HG02870 (cell line): ENCODE measurements around the gene PRKCA.
"Not testable (repeated sequence)": the region's sequence is repeated elsewhere in the genome, so short reads cannot be mapped to it uniquely, and the experiment has no call there.

Source experiments
- ATAC-seq: cut with Tn5 transposase; IDR thresholded peaks from one replicate; pipeline ENCODE4 v1.9.1; 2021; ENCODE audit warnings: mild to moderate bottlenecking, moderate library complexity; ENCODE audit not compliant: unreplicated experiment

Gene PRKCA

DNA sequence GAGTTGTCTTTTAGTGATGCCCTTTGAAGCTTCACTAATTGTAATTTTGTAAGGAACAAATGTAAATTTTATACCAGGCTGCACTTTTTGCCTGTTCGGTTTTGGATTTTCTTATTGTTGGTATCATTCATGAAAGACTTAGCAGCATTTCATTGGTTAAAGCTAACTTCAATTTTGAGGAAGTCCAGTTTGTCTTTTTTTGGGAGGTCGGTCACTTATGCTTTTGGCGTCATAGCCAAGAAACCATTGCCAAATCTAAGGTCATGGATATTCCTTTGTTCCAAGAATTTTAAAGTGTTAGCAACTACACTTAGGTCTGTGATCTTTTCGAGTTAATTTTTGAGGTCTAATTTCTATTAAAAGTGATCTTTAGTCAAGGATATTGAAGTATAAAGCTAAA lies 77.1 kb downstream of the PRKCA start:
- ATAC-seq, result no peak

DNA sequence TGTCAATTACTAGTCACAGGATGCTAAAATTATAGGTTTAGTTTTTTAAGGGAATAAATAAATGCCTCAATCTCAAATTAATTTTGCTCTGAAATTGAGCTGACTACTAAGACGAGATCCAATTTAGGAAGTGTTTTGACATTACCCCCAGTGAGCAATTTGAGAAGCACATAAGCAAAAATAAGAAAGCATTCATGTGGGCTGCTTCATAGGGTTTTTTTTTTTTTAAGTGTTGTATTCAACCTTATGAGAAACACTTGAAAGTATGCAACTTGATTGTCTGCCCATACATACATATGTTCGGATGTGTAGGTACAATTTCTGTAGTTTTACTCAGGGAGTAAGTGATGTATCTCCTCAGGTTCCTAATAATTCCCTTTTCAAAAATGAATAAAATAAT lies 77.6 kb downstream of the PRKCA start:
- no peak for ATAC-seq

DNA sequence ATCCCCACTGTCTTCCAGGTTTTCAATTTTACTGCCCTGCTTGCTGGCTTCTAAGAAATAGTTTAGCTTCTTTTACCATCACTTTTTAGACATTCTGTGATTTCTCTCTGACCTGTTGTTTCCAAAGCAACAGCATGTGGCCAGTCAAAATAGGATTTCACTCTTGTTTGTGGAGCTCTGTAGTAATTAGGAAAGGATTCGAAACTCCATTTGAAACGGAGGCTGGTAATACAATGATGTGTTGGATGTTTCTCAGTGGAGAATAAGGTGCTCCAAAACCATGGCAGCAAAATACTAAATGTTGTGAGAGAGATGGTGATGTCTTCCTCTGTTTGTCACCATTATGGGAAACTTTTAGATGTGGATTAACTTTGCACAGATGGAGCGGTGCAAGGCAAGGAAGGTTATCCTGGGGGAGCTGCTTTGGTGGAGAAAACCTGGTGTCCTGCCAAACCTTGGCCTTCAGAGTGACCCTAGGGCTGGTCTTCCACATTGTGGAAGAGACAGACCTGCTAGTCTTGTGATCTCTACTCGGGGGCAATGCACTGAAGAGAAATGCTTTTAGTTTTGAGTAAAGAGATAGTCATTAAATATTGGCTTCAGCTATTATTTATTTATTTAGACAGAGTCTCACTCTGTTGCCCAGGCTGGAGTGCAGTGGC lies 79.4 kb downstream of the PRKCA start:
- no peak for ATAC-seq

DNA sequence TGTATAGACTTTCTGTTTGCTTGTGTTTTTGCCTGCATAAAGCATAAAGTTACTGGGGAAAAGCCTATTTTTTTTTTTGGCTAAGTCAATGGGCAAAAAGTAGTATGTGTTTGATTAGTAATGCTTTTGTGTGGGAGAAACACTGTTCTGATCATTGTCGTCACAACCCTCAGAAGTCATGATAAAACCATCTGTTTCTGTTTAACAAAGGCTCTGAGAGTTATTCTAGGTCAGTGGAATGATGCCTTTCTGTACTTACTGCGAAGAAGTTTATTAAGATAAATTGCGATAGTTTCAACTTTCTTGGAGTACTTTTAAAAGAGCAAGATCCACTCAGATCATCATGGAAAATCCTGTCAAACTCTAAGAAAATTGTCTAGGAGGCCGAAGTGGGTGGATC lies 80.9 kb downstream of the PRKCA start:
- ATAC-seq, result no peak

DNA sequence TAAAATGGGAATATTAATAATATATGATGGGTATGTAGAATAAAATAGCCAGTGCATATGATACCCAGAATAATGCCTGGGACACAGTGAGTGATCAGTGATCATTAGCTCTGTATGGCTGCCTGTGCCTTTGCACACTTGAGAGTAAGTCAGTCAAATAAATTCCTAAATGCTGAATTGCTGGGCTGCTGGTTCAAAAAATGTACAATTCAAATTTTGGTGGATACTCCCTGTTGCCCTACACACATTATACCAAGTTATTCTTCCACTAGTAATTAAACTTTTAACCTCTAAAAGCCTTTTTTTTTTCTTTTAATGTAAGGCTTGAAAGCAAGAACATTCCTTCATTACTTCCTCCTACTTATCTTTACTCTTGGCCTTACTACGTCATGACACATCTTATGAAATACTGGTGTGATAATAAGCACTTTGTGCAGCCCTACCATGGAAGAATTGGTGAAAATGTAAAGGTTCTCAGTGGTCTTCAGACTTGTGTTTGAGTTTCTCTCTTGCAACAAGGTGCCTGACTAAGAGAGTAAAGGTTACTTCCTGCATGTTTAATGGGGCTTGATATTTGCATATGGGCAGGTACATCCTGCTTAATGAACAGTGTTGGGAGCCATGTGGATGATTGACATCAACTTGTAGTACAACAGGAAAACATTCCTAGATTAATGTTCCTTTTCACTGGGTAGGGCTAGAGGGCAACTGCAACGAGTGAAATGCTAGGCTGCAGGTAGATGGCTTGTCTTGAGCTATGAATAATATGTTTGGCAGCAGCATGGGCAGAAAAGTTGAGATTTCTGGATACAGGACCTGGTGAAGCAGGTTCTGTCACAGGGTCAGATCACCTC lies 84.3 kb downstream of the PRKCA start:
- ATAC-seq, result no peak

DNA sequence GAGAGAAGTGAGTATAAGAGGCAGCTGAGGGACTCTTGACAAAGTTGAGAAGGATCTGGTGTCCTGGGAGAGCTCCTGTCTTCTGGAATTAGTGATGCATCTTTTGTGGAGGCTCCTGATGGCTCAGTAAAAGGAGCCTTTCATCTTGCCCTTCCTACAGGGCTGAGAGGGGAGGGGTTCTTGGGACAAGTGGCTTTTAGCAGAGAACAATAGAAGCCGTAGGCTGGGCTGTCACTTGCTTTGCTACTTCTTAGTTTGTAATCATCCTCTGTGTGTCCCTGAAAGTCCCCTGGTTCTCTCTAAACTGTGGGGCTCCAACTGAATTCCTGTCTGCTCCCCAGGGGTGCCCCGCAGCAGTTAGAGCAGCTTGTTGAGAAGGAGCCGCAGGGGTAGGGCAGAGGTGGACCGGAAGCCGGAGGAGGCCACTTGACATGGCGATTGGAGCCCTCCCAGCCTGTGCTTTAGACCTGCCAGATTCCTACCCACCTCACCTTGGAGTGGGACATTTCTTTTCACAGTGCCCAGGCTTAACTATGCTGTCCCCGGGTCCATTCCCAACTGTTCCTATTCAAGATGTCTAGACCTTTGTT lies 85.1 kb downstream of the PRKCA start:
- ATAC-seq, result no peak

DNA sequence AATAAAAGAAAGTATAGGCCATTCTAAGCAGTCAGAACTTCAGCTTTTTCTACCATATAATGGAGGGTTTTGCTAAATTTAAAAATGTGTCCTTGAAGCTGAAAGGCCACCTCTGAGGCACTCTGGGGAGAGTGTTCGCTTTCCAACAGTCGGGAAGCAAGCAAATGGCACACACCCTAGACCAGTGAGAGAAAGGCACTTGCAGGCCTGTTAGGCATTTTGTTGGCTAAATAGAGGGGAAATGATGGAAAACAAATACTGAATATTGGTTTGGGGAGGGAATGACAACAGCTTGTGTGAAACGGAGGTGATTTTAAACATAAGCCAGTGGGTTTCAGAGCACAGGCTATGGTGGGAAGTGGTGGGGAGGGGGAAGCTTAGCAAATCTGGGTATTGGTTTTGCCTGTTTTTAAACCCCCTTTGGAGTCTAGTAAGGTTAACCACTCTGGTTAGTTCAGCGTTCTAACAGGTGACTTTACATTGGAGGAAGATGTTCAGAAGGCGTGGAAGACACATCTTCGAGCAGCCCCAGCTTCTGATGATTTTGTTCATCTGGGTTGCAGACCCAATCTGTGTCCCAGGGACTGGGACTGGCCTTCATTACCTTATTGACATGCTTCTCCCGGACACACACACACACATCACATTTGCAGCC lies 90.5 kb downstream of the PRKCA start:
- no peak for ATAC-seq

DNA sequence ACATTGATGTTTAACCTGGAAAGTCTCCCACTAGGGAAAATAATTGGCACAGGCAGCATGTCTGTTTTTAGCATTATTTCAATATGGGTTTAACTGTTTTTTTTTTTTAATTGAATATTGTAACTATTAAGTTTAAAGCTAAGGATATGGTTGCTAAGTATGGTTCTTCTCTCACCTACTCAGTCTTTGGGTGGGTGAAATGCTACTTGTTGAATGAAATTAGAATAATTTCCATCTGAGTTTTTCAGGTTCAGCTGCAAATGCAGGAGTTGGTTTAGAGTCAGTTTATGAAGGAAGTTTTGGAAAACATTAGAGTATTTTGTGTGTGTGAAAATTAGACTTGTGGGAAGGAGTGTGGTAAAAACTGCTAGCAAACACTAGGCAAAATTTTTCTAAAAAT lies 93.5 kb downstream of the PRKCA start:
- ATAC-seq, result no peak

DNA sequence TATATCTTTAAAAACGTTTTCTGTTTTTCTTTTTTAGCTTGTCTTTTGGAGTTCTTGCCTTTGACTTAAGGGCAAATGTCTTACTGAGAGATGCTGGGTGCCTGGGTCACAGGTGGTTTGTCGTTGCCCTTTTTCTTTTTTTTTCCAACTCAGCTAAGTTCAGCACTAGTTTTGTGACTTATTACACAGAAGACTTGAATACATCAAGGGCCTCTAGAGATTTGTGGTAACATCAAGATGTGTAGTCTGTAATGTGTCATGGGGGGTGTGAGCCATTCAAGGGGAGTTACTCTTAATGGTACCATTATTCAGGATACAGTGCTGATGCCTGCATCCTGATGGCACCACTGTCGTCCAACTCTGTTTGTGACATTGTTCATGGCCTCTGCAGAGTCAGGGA lies 95.1 kb downstream of the PRKCA start:
- ATAC-seq, result no peak

DNA sequence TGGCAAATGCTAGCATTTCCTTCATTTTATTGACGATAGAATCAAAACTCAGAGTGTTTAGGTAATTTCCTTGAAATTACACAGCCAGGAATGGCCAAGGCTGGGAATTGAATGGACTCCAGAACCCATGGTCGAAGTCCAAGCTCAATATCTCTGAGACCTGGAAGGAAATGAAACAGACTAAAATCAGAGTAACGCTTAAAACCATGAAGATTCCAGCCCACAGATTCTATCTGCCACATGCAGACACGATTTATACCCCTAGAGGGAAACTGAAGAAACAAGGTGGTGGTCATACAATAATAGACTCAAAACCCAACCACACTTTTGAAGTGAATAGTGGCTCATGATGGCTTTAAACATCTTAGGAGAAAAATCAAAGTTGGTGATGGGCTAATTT lies 95.6 kb downstream of the PRKCA start:
- ATAC-seq, result no peak

DNA sequence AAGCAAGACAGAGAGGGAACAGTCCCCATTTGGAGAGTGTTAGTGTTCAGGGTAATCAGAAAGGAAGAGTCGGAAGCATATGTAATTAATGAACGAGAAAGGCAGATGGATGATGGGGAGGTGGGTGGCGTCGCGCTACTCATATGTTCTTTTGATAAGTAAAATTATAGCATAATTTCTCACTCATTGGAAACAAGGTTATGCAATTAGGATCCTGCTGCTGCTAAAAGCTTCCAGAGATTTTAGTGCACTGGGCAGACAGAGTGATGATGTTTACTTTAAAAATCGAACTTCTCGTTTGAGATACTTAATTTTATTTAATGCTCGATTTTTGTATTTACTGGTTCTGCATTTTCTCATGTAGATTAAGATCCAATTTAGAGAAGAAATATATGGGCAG lies 96.2 kb downstream of the PRKCA start:
- no peak for ATAC-seq

DNA sequence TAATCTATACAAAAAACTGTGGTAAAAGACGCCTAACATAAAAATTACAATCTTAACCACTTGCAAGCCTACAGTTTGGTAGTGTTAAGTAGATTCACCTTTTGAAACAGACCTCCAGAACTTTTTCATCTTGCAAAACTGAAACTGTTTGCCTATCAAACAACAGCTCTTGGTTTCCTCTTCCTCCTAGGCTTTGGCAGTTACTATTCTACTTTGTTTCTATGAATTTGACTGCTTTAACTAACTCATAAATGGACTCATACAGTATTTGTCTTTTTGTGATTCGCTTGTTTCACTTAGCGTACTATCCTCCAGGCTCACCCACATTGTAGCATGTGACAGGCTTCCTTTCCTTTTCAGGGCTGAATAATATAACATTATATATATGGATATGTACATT lies 97.0 kb downstream of the PRKCA start:
- no peak for ATAC-seq

DNA sequence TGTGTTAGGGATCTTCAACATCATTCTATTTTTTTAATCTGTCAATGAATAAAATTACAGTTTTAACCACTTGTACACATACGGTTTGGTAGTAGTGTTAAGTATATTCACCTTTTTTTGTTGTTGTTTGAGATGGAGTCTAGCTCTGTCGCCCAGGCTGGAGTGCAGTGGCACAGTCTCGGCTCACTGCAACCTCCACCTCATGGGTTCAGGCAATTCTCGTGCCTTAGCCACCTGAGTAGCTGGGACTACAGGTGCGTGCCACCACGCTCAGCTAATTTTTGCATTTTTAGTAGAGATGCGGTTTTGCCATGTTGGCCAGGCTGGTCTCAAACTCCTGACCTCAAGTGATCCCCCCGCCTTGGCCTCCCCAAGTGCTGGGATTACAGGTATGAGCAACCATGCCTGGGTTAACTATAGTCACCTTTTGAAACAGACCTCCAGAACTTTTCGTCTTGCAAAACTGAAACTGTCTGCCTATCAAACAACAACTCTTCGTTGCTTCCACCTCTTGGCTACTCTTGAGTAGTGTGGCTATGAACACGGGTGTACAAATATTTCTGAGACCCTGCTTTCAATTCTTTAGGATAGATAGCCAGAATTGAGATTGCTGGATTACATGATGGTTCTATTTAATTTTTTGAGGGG lies 97.8 kb downstream of the PRKCA start:
- ATAC-seq, result not testable (repeated sequence)

DNA sequence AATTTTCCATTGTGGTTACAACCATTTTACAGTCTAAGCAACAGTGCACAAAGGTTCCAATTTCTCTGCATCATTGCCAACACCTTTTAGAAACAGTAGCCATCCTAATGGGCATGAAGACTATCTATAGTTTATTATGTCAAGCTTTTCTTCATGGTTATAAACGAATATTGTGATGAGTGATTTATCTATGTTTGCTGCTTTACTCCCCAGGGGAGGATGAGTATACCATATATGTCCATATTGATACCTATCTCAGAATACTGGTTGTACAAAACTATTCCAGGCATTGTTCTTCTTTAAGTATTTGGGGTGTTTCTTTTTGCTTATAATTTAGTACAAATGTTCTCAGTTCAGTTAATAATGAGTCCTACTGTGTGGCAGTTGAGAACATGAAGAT lies 98.3 kb downstream of the PRKCA start:
- no peak for ATAC-seq

DNA sequence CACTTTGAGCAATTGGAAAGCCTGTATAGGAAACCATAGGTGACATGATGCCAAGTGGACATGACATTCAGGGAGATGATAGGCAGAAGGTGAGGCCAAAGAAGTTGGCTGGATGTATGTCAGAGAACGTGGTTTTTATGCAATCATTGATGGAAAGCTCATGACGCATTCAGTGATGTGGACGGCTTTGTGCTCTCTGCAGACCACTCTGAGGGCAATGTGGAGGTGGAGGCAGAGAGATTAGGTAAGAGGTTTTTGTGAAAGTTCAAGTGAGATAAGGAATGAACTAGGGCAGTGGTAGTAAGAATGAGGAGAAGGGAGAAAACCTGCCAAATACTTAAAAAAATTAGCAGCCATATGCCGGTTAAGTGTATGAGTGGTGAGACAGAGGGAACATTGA lies 99.0 kb downstream of the PRKCA start:
- ATAC-seq, result no peak

DNA sequence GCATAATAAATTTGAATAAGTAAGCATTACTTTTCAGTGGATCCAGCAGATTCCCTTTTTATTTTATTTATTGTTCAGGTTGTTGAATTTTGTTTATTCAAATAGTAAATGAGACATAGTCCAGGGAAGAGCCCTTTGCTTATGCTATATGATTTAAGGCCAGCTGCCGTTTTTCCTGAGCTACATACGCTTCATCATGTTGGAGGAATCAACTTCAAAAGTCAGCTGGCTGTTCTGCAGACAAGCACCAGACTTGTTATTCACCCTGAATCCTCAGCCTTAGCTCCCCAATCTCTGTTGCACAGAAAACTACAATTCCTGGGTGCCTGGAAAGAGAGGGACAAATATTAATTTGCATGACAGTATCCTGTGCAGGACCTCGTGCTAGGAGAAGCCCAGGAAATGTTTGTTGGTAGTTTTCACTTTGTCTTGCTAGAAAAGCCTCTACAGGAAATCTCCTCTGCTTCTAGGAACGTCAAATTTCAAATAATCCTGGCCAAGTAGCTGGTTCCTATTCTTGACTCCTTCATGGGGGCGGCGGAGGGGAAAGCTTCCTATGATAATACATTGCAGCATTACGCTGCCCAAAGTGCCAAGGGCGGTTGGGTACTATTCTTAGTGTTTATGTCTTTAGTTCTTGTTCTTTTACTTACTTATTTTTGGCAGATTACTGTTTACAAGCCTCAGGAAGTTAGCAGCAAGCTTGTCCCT lies 101.6 kb downstream of the PRKCA start:
- ATAC-seq, result no peak

DNA sequence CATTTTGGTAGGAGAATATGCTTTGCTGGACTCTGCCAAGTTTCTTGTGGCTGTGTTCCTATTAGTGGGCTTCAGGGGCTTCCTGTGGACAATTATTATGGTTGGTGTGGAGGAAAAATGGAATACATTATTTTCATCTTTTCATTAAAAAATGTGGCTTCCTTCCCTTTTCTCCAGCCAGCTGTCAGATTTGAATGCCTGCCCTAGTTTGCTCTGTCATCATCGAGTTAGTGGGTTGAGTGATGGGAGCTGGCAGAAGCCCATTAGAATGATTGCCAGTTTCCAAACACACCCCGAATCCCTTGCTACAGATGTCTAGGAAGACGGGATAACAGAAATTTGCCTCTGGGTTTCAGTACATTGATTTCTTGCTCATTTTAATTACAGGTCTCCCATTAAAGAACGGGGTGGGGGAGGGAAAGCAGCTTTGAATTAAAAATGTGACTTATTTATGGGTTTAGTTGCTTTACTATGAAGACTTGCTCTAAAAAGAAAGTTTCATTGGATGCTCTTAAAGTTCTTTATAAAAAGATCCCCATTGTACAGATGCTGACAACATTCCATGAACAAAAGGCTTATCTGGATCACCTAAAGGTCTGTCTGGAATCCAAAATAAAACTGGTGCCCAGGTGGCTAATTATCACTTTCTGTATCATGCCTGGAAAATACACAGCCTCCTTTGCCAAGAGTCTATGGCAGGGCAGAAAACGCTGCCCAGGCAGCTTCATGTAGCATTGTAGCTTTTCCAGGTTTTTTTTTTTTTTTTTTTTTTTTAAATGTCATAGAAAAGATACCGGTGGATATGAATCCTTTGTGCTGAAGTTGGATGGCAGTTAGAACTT lies 103.6 kb downstream of the PRKCA start:
- ATAC-seq, result no peak

DNA sequence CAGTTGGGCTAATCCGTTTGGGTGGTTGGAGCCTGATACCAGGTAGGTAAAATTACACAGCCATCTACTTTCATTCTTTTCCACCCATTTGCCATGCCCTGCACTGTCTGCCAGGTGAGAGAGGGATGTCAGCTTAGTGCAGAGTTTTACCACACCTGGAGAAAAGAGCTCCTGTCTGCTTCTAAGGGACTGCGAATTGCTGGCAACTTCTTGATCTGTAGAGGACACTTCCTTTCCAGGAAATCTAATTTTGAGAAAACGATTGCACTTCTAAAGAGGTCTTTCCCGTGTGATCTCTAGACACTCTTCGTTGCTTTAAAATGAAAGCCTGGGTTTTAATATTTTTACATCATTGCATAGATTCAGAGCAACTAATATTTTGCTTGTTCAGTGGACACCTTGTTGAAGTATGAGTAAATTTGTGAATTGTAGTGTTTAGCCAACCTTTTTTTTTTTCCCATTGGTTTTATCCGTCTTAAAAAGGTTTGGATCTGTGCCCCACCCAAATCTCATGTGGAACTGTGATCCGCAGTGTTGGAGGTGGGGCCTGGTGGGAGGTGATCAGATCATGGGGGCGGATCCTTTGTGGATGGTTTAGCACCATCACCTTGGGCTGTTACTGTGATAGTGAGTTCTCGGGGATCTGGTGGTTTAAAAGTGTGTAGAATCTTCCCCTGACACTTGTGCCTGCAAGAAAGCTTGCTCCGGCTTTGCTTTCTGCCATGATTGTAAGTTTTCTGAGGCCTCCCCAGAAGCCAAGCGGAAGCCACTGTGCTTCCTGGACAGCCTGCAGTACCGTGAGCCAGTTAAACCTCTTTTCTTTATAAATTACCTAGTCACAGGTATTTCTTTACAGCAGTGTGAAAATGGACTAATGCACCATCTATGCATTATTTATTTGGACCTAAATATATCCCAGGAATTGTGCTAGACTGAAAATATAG lies 104.6 kb downstream of the PRKCA start:
- no peak for ATAC-seq

DNA sequence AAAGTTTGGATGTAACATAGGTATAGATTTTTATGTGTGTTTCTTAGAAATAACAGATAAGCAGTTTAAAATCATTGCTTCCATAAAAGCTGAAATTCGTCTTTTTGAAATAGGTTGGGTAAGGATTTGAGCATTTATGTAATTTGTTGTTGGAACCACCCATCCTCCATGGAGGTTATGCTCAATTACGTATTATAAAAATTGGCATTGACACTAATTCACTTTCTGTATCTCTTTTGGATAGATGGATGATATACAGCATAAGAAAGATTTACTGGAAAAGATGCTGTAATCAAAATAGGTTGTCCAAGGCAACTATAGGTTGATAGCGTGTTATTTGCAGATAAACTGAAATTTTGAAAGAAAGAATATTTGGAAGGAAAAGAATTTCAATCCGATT lies 105.5 kb downstream of the PRKCA start:
- no peak for ATAC-seq
